Measurements from ENCODE around the gene PUSL1.

Gene PUSL1

GRCh38 chr1:1287288-1288110, 20.9 kb upstream of the PUSL1 start:
- DNase-seq (ENCODE audit: low spot score): no peak
- TF ChIP-seq CTCF (IDR thresholded peaks at IDR 0.05; ENCODE audit: borderline replicate concordance, control extremely low read depth, extremely low read depth, insufficient read depth, missing control alignments): no peak
- in situ Hi-C loops (cut with MboI; ENCODE audit: low sequenced_read_pairs, unreplicated experiment): no loop called here

GRCh38 chr1:1290238-1290731, 18.1 kb upstream of the PUSL1 start:
- DNase-seq (ENCODE audit: low spot score): peak; percentile 80
- peak; percentile 60 for TF ChIP-seq CTCF (IDR thresholded peaks at IDR 0.05; ENCODE audit: borderline replicate concordance, control extremely low read depth, extremely low read depth, insufficient read depth, missing control alignments)
- in situ Hi-C loops (cut with MboI; ENCODE audit: low sequenced_read_pairs, unreplicated experiment): no loop called here

GRCh38 chr1:1291023-1291528, 17.3 kb upstream of the PUSL1 start:
- TF ChIP-seq CTCF (IDR thresholded peaks at IDR 0.05; ENCODE audit: borderline replicate concordance, control extremely low read depth, extremely low read depth, insufficient read depth, missing control alignments): no peak
- DNase-seq (ENCODE audit: low spot score): no peak
- in situ Hi-C loops (cut with MboI; ENCODE audit: low sequenced_read_pairs, unreplicated experiment): no loop called here

- TF ChIP-seq CTCF (IDR thresholded peaks at IDR 0.05; ENCODE audit: borderline replicate concordance, control extremely low read depth, extremely low read depth, insufficient read depth, missing control alignments): peak; percentile 76
- DNase-seq (ENCODE audit: low spot score): peak; percentile 87
- in situ Hi-C loops (cut with MboI; ENCODE audit: low sequenced_read_pairs, unreplicated experiment): no loop called here
Observed at GRCh38 chr1:1291548-1292441, 16.6 kb upstream of the PUSL1 start.

GRCh38 chr1:1292442-1292779, 16.0 kb upstream of the PUSL1 start:
- no peak for TF ChIP-seq CTCF (IDR thresholded peaks at IDR 0.05; ENCODE audit: borderline replicate concordance, control extremely low read depth, extremely low read depth, insufficient read depth, missing control alignments)
- no peak for DNase-seq (ENCODE audit: low spot score)
- in situ Hi-C loops (cut with MboI; ENCODE audit: low sequenced_read_pairs, unreplicated experiment): no loop called here

GRCh38 chr1:1292851-1293250, 15.5 kb upstream of the PUSL1 start:
- no peak for TF ChIP-seq CTCF (IDR thresholded peaks at IDR 0.05; ENCODE audit: borderline replicate concordance, control extremely low read depth, extremely low read depth, insufficient read depth, missing control alignments)
- in situ Hi-C loops (cut with MboI; ENCODE audit: low sequenced_read_pairs, unreplicated experiment): no loop called here

More at GRCh38 chr1:1292851-1293250, 15.5 kb upstream of the PUSL1 start:
- DNase-seq (ENCODE audit: low spot score): no peak
